Left hindlimb (tissue), 1 donor: ENCODE data around the gene APOD.

Experiments used
- DNase-seq: peaks from one replicate; pipeline ENCODE4 v3.0.0-alpha.2; 2018

APOD gene

DNA sequence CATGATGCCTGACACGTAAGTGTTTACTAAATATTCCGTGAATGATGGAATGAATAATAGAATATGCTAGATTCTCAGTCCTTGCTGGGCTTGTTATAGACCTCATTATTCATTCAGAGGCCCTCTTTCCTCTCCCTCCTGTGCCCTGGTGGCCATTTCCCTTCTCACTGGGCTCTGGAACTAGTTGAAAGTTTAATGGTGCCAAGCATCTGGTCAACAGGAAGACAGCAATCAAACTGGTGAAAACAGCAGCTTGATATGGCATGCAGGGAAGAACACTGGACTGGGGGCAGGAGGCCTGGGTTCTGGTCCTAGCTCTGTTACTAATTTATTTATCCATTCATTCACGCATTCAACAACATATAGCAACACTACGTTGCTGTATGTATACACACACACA, 3.7 kb upstream of the APOD start:
- DNase-seq: no peak

DNA sequence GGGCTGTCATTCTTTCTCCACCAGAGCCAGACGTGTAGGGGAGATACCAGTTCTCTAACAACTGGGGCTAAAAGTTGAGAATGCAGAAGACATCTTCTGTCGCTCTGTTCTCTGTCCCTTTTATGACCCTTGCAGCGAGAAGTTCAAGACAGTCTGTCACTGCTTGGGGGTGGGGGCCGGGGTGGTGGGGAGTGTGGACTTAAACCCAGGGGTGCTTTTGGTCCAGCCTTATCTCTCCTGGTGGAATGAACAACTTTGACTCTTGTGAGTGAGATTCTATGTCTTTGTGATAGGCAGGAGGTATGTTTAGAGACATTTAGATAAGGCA, 767 bp upstream of the APOD start:
- DNase-seq: no peak

DNA sequence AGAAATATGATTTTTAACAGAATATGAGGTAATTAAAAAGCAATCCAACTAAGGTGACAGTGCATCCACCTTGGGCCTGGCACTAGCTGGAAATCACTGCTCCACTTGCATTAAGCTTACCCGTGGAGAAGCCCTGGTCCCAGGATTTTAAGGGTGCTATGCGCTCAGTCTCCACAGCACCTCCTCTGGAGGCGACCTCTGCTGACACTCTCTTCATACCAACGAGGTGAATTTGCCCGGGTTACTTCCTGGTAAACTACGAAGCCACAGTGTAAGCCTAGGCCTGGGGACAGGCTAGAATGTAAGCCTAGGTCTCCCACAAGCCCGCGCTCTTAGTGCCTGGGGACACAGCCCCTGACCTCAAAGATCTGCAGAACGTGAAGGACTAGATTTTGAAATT, 793 bp downstream of the APOD start:
- no peak for DNase-seq

DNA sequence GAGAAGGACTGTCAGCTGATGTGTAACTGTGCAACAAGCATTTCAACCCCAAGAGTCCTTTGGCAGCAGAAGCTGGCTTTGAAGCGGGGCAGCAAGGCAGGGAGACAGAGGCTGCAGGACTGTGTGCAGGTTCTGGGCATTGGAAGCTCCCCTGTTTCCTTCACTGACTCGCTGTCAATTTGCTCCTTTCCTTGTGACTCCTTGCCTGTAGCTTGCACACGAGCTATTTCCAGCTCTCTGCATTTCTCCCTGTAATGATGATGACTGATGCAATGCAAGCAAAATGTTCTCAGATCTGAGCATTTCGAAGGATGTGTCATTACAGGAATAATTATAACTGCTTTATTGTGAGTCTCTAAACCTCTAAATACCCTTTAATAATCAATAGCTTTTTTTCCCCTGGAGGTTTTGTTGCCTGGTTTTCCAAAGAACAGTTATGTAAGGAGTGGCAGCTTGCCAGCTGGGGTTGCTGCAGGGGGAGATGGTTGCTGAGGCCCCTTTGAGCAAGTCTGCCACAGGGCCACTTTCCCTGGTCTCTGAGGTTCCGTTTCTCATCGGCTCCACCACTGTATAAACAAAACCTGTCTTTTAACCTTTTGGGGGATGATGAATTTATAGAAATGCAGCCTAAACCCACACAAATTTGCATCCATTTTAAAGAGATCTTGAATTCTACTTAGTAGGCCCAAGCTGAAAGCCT, 2.8 kb downstream of the APOD start:
- no peak for DNase-seq

DNA sequence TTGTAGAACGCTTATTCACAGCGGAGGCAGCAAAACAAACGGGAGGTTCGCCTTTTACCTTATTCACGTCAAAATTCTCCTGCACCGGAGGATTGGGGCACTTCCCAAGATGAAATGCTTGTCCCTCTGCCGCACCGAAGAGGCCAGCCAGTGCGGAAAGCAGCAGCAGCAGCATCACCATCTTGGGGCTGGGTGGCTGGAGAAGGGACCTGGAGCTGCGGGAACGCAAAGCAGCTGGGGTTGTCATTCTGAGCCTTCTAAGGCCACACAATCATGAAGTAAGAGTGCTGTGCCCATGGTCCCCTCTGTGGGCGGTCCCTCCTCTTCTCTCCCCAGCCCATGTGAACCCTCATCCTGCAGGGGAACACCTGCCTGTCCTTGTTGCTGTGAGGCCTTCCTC, 4.5 kb downstream of the APOD start:
- no peak for DNase-seq

DNA sequence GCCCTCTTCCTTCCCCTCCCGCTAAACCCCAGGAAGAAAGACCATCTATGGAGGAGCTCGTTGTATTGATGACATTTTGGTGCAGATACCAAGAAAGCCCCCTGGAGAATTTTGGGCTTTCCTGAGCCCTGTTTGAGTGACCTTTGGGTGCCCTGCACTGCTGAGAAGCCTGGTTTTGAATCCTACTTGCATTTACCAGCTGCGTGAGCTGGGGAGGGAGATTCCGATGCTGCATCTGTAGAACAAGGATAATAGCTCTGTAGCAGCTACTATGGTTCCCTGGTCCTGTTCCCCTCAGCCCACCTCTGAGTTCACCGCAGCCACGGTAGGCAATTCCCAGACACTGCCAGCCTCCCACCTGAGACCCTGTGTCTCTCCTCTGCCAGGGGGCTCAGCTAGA, 5.2 kb downstream of the APOD start:
- DNase-seq: no peak

DNA sequence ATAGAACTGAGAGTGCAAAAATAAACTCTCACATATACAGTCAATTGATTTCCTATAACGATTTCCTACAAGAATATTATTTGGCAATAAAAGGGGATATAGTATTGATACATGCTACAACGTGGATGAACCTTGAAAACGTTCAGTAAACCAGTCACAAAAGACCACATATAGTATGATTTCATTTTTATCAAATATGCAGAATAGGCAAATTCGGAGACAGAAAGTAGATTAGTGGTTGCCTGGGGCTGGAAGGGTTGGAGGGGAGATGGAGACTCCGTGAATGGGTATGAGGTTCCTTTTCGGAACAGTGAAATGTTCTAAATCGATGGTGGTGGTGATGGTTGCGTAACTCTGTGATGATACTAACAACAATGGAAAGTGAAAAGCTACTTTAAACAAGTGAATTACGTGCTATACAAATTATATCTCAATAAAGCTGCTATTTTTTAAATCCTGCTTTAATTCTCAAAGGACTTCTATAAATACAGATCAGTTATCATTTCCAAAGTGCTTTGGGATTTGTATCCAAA, 6.0 kb downstream of the APOD start:
- no peak for DNase-seq

DNA sequence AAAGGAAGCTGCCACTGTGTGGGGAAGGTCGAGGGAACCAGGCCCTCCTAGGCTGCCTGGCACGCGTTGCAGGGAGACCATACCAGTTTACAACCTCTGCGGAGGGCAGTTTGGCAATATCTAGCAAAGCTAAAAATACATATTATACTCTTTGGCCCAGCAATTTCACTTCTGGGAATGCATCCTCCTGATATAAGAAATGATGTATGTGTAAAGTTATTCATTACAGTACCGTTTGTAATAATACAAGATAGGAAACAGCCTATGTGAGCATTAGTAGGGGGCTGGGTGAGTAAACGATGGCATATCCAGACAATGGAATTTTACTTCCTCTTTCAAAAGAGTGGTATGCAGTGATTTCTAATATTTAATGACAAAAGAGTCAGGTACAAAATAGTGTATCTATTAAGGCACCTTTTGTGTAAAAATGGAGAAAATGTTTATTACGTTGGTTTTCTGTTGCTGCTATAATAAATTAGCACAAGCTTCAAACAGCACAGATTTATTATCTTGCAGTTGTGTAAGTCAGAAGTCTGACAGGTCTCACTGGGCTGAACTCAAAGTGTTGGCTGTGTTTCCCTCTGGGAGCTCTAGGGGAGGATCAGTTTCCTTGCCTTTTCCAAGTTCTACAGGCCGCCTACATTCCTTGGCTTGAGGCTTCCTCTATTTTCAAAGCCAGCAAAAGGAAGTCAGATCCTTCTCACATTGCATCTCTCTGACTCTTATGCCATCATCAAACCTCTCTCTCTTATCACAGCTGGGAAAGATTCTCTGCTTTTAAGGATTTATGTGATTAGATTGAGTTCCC, 9.0 kb downstream of the APOD start:
- DNase-seq: no peak

DNA sequence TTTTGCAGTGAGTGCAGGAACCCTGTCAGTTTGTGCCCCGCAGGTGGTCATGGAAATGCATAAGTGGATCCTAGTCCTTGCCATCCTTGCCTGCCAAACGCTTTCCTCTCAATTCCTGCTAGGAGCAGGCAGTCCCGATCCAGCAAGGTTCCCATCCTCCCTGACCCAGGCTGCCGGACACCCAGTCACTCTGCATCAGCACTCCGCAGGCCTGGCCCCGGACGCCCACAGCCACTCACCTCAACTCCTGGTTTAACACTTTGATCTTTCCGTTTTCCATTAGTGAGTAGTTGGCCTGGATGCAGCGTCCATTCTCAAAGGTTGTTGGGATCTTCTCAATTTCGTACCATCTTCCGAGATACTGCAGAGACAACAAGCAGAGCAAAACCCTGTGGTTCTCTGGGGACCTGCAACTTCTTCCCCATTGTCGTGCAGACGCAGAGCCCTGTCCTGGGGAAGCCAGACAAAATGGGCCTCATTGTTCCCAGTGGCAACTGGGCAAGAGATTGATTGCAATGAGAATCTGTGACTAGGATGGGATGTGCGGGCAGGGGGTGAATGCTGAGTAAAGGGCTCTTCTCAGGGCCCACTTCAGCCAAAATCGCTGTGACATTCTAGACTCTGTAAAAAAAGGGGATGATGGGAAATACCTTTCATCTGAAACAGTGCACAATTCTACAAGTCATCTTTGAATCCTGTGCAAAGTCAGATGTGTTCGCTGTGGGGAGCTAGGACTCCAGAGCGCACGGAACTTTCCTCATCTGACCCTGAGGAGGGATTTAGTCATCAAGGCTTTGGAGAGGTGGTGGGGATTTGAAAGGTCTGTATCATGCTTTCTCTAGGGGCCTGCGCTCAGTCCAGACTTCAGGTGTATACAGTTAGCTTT, 9.9 kb downstream of the APOD start:
- DNase-seq: no peak

DNA sequence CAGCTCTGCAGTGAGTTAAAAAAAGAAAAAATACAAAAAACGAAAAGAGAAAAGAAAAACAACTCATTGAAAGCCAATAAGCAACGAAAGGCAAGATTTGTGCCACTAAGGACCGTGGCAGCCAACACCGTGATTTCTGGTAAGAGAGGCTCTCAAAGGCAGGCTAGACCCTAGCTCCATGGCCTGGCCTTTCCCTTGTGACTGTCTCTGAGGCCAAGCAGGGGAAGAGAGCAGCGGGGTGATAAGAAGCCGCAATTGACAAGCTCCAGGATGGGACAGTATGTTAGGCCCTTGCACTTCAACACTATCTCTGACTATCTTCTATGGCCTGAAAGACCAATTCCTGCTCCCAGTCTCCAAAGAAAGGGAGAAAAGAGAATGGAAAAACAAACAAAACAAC, 12.4 kb downstream of the APOD start:
- DNase-seq: no peak

DNA sequence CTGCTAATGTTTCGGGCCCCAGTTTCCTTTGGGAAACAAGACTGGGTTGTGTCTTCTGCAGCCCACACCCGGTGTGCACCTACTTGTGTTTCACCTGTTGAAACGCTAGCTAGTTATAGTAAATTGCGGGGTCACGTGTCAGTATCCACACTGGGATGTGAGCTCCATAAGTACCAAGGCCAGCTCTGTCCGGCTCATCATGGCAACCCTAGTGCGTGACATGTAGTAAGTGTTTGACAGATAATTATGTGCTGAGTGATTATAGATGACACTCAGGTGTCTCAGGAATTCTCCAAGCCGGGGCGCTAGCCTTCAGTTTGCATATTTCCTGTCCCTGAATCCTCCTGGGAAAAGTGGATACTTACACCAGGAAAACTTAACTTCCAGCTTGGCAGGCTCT, 12.8 kb downstream of the APOD start:
- no peak for DNase-seq

DNA sequence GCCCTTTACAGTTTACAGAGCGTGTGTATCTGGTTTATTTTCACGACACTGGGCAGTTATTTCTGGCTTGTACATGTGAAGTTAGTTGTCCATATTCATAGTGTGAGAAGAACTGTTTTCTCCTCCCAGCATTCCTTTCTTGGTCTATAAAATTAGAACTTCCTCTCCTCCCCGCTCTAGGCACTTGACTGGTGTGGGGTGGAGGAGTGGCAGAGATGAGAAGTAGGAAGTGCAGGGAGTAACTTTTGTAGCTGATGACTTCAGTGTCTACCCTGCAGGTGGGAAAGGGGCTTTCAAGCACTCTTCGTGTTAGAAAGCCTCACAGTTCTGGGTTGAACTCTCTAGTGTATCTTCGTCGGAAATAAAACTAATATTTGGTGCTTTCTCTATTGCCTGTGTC, 13.4 kb downstream of the APOD start:
- DNase-seq: no peak

DNA sequence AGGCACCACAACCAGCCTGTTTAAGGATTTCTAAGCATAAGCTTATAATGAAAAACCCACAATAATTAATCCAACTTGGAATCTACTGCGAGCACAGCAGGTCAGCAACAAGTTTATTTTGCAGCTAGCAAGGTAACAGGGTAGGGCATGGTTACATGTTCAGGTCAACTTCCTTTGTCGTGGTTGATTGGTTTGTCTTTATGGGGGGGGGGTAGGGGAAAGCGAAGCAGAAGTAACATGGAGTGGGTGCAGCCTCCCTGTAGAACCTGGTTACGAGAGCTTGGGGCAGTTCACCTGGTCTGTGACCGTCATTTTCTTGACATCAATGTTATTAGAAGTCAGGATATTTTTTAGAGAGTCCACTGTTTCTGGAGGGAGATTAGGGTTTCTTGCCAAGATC, 15.1 kb downstream of the APOD start:
- DNase-seq: no peak

DNA sequence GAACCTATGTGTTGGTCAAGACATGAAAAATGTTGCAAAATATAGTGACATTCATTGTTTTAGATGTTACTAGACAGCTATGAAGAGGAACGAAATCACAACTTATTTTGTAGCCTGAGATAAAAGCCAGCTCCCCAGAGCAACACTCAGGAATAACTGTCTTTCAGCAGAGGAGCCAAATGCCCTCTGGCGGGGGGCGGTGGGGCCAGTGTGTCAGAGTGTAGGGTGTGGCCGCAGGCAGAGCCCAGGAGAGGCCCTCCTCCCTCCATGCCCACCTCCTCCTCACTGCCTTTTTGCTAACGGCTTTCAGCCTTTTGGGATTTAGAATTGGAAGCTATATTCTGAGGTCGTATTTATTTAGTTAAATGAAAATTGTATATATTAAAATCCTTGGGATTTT, 16.9 kb downstream of the APOD start:
- no peak for DNase-seq

DNA sequence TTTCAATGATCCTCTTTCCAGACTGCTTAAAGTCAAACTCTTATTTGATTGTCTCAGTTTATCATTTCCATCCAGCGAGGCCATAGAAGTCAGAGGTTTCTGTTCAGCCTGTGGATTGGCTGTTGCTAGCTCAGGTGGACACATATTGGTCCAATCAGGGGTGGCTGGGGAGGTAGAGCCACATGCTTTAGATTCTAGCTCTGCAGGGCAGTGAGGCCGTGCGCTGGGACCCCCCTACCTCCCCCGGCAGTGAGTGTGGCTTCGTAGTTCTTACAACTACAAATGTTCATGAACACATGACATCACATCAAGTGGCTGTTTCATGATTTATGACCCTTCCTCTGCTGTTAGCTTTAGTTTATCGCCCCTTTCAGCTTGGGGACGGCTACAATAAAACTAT, 18.0 kb downstream of the APOD start:
- no peak for DNase-seq

DNA sequence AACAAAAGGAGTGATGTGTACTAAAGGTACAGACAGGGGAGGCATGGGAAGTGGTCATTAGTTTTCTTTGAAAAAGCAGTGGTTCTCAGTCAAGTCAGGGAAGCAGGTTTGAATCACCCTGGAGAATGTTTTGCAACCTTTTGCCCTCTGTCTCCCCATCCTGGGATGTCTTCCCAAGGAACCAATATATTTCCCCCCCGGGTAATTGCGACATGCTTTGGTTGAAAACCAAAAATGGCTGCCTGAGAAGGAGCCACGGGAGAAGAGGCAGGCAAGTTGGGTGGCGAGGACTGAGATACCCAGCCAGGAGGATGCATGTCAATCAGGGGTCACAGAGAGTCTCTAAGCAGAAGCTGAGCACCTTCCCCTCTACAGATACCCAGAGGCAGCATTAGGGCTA, 20.4 kb downstream of the APOD start:
- DNase-seq: no peak

DNA sequence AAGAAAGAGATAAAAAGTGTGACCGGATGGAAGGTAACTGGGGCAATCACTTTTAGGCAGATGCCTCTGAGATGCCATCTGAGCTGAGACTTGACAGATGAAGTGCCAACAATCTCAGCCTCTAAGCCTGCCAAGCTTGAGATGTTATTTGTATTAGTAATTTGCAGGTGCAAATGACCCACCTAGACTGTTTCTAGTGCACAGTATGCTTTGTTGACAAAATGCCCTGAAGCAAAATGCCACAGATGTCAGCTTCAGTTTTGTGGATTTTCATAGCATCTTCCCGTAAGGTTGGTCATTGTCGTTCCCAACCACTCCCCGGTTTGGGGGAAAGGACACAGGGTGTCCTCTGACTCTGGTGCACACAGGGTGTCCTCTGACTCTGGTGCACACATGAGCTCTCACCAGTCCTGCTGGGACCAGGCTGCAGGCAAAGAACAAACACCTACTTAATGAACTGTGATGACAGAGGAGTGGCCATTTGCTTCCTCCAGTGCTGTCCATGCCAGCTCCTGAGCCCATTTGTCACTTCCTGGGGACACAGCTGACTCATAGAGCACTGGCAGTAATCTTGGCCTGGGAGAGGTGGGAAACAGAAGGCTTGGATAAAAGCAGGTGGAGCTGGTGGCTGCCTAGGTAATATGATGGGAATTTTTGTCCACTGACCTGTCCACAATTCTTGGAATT, 23.9 kb downstream of the APOD start:
- no peak for DNase-seq

DNA sequence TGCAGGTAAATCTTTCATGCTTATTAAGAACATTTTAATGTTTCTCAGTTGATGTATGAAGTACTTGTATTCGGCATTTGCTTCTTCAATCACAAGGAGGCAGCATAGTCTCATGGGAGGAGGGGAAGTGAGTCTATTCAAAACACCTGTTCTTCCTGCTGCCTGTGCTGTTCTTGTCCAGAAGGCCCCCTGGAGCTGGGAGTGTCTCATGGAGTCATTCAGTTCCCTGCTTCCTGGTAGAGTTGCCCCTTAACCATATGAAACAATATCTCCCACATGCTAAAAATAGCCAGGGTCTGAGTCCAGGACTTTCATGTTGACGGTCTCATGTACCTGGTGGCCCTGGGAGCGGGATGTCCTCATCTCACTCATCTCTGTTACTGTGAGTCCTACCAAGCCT, 25.1 kb downstream of the APOD start:
- DNase-seq: no peak

DNA sequence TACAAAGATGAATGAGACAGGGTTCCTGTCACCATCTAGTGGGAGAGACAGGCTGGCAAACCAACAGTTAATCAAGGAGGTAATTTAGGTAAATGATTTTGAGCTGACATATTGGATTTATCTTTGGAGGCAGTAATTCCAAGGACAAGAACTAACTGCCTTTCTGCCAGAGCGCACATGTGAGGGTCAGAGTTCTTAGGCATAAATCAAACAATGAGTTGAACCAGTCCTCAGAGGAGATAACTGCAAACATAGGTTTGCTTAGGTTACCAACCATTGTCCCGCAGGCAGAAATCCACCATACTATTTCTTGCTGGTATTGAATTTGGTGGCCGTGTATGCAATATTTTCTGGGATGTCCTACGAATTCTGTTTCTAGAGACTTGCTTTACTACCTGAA, 26.4 kb downstream of the APOD start:
- DNase-seq: no peak

DNA sequence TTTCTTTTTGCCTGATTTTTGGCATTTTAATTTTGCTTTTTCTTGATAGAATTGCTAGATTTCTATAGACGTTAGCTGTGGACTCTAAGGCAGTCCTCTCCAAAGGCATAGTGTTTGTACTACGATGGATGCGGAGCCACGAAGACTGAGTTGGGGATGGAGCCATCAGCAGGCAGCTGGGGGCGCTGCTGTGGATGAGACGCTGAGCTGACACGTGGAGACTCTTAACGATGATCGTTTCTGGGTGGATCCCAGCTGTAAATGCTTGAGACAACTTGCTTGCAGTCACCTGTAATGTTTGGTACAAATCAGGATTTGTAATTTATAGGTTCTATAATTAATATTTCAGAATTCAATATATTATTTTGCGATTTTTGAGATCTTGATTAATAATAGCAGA, 27.4 kb downstream of the APOD start:
- DNase-seq: no peak

DNA sequence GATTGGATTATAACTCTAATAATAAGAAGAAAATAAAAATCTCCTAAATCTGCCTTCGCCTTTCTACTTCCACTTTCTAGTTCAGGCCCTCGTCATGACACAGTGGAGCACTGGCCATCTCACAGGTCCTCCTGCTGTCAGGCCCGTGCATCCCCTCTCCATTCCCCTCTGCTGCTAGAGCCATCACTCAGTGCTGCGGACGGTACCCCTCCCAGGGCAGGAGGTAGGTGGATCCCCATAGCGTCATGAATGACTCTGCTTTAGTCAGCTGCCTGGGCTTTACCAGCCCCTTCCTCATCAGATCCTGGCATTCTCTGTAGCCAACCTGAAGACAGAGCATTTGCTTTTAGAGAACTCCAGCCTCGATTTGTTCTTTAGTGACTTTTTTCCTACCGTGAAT, 28.6 kb downstream of the APOD start:
- no peak for DNase-seq

DNA sequence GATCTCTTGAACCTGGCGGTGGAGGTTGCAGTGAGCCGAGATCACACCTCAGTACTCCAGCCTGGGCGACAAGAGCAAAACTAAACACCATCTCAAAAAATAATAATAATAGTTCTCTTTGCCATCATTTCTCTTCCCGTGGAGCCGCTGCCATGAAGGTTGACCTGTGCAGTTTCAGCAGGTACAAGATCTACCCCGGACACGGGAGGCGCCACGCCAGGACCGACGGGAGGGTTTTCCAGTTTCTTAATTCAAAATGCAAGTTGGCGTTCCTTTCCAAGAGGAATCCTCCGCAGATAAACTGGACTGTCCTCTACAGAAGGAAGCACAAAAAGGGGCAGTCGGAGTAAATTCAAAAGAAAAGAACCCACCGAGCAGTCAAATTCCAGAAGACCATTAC, 29.3 kb downstream of the APOD start:
- no peak for DNase-seq

DNA sequence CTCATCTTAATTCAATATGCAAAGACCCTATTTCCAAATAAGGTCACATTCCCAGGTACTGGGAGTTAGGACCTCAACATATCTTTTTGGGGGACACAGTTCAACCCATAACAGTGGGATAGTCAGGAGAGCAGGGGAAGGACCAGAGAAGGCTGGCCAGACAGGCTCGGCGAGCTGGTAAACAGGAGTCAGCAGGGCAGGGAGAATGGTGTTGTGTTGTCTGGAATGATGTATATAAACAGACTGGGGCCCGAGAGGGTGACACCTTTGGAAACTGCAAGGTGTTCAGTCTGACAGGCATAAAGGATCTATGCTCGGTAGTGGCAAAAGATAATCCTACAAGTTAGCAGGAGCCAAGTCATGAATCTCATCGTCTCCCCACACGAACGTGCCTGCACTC, 30.5 kb downstream of the APOD start:
- no peak for DNase-seq
